ENCODE measurements around the gene OGFR.
"Not testable (repeated sequence)": the region's sequence is repeated elsewhere in the genome, so short reads cannot be mapped to it uniquely, and the experiment has no call there.

Gene OGFR

DNA sequence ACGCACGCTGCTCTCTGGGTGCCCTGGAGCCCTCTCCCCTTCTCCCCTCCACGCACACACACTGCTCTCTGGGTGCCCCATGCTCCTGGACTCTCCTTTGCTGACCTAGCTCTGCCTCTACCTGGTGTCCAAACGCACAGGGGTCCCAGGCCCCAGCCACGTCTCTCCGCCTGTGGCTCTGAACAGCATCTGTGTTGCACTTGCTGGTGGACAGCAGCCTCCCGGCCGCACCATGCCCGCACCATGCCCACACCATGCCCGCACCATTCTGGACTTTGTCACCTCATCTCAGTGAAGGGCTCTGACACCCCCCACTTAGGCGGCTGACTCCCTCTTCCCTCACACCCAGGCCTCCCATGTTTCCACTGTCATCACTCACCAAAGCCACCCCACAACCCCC is 35.2 kb downstream of the OGFR start:
- no peak for DNase-seq

DNA sequence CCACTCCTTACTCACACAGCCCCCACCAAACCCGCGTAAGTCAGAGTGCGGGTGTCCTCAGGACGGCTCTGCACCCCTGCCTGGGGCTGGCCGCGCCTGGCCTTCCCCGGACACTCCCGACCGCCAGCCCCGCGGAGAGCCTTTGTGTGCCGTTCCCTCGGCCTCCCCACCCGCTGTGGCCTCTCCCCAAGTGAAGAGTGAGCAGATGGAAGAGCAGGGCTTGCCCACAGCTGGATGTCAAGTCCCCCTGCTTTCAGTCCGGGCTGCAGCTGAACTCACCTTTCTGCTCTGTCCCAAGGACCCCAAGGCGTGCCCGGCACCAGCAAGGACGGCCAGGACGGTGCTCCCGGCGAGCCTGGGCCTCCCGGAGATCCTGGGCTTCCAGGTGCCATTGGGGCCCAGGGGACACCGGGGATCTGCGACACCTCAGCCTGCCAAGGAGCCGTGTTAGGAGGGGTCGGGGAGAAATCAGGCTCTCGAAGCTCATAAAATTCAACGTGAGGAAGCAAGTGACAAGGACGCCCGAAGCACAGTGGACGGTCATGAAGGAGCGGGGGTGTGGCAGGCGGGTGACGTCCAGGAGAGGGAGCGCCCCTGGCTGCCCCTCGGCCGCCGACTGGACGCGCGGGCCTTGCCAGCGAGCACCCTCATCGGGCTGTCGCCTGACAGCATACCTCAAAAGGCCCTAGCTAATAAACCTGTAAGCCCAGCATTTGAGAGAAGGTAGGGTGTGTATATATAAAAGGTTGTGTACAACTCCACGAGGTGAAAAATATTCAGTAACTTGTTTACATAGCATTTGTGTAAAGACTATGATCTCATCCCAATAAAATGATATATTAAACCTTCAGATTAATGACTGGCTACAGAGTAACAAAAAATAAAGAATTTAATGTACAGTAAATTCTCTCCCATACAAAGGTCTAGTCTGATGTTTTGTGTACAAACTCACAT is 35.9 kb downstream of the OGFR start:
- DNase-seq: no peak

GRCh38 chr20:62841705-62842212 is 37.1 kb downstream of the OGFR start:
- DNase-seq: no peak

GRCh38 chr20:62843656-62844055 is 39.0 kb downstream of the OGFR start:
- no peak for DNase-seq

GRCh38 chr20:62844182-62844581 is 39.5 kb downstream of the OGFR start:
- DNase-seq: no peak

GRCh38 chr20:62845416-62846160 is 41.0 kb downstream of the OGFR start:
- DNase-seq: peak; percentile 11

GRCh38 chr20:62846166-62846890 is 41.7 kb downstream of the OGFR start:
- DNase-seq: no peak

- not testable (repeated sequence) for DNase-seq
Observed at GRCh38 chr20:62848917-62849316, 44.3 kb downstream of the OGFR start.

- no peak for DNase-seq
Observed at GRCh38 chr20:62849431-62849830, 44.8 kb downstream of the OGFR start.

DNA sequence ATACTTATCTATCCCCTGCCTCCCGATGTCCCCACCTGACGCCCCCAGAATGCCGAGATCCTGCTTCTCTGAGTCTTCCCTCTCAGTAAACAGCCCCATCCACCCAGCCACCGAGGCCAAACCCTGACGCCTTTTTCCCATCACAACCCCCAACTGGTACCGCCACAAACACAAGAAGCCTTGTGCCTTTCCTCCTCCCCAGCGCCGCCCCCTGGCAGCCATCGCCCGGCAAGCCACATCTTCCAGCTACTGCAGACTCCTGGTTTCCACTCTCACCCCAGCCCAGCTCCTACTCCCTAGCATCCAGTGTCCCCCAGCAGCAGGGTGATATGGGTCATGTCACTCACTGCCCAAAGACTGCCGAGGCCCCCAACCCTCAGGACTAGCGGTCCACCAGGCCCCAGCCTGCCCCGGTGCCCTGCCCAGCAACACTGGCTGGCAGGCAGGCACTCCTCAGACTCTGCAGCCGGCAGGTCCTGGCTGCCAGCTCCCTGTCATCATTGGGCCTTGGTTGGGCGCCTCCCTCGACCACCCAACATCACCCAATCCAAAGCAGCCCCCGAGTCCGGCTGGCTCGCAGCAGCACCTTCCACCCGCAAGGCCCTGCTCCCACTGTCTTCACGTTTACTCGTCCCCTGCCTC is 45.8 kb downstream of the OGFR start:
- DNase-seq: no peak

GRCh38 chr20:62852196-62852595 is 47.6 kb downstream of the OGFR start:
- DNase-seq: no peak

DNA sequence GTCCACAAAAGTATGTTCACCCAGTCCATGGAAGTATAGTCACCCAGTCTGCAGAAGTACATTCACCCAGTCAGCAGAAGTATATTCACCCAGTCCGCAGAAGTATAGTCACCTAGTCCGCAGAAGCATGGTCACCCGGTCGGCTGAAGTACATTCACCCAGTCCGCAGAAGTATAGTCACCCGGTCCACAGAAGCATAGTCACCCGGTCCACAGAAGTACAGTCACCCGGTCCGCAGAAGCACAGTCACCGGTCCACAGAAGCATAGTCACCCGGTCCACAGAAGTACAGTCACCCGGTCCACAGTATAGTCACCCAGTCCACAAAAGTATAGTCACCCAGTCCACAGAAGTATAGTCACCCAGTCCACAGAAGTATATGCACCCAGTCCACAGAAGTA is 48.2 kb downstream of the OGFR start:
- DNase-seq: no peak

DNA sequence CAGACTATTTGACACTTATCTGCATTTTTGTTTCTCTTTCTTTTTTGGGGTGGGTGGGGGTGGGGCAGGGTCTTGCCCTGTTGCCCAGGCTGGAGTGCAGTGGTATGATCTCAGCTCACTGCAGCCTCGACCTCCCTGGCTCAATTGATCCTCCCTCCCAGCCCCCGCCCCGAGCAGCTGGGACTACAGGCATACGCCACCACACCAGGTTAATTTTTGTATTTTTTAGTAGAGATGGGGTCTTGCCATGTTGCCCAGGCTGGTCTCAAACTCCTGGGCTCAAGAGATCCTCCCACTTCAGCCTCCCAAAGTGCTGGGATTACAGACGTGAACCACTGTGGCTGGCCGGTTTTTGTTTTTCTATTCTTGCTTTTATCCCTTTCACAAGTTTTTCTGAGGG is 48.7 kb downstream of the OGFR start:
- DNase-seq: not testable (repeated sequence)

- DNase-seq: no peak
Observed at GRCh38 chr20:62854121-62854520, 49.5 kb downstream of the OGFR start.

- DNase-seq: no peak
Observed at GRCh38 chr20:62855120-62855519, 50.5 kb downstream of the OGFR start.

- DNase-seq: no peak
Observed at GRCh38 chr20:62856931-62857619, 52.4 kb downstream of the OGFR start.

GRCh38 chr20:62858058-62858830 is 53.6 kb downstream of the OGFR start:
- DNase-seq: no peak

DNA sequence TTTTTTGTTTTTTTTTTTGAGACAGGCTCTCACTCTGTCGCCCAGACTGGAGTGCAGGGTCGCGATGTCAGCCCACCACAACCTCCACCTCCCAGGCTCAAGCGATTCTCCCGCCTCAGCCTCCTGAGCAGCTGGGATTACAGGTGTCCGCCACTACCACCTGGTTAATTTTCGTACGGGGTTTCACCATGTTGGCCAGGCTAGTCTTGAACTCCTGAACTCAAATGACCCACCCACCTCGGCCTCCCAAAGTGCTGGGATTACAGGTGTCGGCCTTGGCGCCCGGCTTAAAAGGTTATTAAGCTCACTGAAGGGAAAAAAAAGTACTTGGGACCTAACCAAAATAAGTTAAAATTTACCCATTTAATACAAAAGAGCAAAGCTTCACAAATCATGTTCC is 55.1 kb downstream of the OGFR start:
- no peak for DNase-seq

GRCh38 chr20:62860391-62860923 is 55.8 kb downstream of the OGFR start:
- DNase-seq: peak; percentile 44

DNA sequence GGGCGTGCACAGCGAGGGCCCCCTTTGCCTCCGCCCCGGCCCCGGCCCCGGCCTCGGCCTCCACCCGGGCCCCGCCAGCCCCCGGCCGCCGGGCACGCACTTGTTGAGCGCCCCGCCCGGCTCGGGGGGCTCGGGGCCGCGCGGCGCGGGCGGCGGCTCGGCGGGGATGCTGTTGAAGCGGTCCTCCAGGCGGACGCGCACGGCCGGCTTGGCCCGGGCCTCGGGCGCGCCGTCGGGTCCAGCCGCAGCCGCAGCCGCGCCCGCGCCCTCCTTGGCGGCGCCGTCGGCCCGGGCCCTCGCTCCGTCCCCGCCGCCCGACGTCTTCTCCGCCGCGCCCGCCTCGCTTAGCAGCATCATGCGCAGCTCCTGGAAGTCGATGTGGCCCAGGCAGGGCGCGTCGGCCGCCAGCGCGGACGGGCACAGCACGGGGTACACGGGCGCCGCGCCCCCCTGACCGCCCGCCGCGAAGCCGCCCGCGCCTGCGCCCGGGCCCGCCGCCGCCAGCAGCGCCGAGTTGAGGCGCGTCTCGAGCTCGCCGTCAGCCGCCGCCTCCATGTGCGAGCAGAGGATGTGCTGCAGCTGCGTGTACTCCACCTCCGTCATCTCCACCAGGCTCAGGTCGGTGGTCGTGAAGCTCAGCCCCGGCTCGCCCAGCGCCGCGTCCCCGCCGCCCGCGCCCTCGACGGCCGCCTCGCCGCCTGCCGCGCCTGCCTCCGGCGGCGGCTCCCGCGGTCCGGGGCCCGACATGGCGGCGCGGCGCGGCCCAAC is 56.5 kb downstream of the OGFR start:
- DNase-seq: peak; percentile 19
